Prostate gland (tissue), 2 donors: ENCODE data around the gene RUNX2. TPM values are rescaled to one million over a fixed set of nuclear protein-coding genes. Genes with fewer than 3 reads are reported as not detected.

ENCODE experiments used
- DNase-seq: peaks from one replicate; pipeline ENCODE4 v3.0.0-alpha.2; 2019; ENCODE audit warnings: low spot score
- H3K27ac ChIP-seq, 2 donors: fragments of 200-600 bp; sonication (generic); 2 replicates each; pipeline ENCODE4 v1.5.1; 2017 to 2019
- H3K27me3 ChIP-seq: fragments of 200-600 bp; sonication (generic); replicated peaks from 2 replicates; pipeline ENCODE4 v1.5.1; 2019; ENCODE audit not compliant: insufficient read depth
- H3K36me3 ChIP-seq, 2 donors: fragments of 200-600 bp; sonication (generic); 1 replicate in 1 of 2; 2 replicates in 1 of 2; pipeline versions ENCODE4 v1.5.1 to v1.8.1; 2017 to 2019
- H3K4me1 ChIP-seq: fragments of 200-600 bp; sonication (generic); replicated peaks from 2 replicates; pipeline ENCODE4 v1.5.1; 2019
- H3K4me3 ChIP-seq, 2 donors: fragments of 200-600 bp; sonication (generic); 2 replicates each; pipeline ENCODE4 v1.5.1; 2017 to 2019
- H3K9me3 ChIP-seq: fragments of 200-600 bp; sonication (generic); 2 replicates; pipeline ENCODE4 v1.5.1; 2017
- POLR2A ChIP-seq: fragments of 450-650 bp; IDR thresholded peaks from one replicate; pipeline ENCODE4 v1.6.1; 2016; ENCODE audit warnings: antibody characterized with exemption, mild to moderate bottlenecking
- POLR2AphosphoS5 ChIP-seq: sonication (generic); formaldehyde crosslinking; IDR thresholded peaks from one replicate; pipeline ENCODE4 v1.6.1; 2017; ENCODE audit warnings: antibody characterized with exemption
- WGBS: methylation state at CpG from one replicate; pipeline ENCODE4 v1.1.5; 2018; 5-methylcytosine and 5-hydroxymethylcytosine counted together
- intact Hi-C: fragments of 100-400 bp; cut with DNase I; formaldehyde crosslinking; loops from one replicate; pipeline ENCODE4 v1.14.2; 2022
- total RNA-seq, 2 donors: library from RNA; depleted of rRNA; stranded (reverse); fragments of >200 nt; gene quantifications; one replicate each; pipeline ENCODE4 v1.1.0, GENCODE V29; 2016
- TF ChIP-seq, protein P1 (sequence below), 4 experiments: fragments of 200-600 bp in 2 of 4; fragments of 450-650 bp in 2 of 4; sonication (generic) in 2 of 4; IDR thresholded peaks; 1 replicate in 3 of 4; 2 replicates in 1 of 4; pipeline ENCODE4 v1.5.1; 2016 to 2019; ENCODE audit warnings: antibody characterized with exemption in 4 of 4, mild to moderate bottlenecking in 2 of 4, moderate library complexity in 2 of 4

RUNX2 gene
- total RNA-seq, 2 donors from 2014 or later, result 9.2 to 10.7 TPM

DNA sequence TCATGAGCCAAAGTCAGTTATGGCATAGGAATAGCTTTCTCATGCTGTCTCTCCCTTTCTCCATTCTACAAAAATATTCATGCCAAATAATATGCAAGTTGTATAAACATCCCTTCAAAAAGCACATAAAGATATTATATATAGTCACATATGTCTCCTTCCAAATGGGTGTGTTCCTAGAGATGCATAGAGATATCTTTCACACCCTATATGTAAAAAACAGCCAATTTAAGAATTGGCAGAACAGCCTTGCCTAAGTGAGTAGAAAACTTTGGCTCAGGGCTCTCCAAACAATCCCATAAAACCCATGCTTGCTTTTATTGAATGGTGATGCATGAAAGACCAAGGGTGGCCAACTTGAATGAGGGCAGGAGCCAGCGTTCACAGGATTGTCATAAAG lies 324.3 kb downstream of the RUNX2 start:
- no peaks in the 10 kb centered on the region for H3K27me3 ChIP-seq
- TF ChIP-seq POLR2A, result no peak
- TF ChIP-seq, protein P1, sequence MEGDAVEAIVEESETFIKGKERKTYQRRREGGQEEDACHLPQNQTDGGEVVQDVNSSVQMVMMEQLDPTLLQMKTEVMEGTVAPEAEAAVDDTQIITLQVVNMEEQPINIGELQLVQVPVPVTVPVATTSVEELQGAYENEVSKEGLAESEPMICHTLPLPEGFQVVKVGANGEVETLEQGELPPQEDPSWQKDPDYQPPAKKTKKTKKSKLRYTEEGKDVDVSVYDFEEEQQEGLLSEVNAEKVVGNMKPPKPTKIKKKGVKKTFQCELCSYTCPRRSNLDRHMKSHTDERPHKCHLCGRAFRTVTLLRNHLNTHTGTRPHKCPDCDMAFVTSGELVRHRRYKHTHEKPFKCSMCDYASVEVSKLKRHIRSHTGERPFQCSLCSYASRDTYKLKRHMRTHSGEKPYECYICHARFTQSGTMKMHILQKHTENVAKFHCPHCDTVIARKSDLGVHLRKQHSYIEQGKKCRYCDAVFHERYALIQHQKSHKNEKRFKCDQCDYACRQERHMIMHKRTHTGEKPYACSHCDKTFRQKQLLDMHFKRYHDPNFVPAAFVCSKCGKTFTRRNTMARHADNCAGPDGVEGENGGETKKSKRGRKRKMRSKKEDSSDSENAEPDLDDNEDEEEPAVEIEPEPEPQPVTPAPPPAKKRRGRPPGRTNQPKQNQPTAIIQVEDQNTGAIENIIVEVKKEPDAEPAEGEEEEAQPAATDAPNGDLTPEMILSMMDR (IDR thresholded peaks at IDR 0.05), result no peak
- TF ChIP-seq POLR2AphosphoS5, result no peak
- no peak overlapping the region for H3K27ac ChIP-seq
- 27% methylated on average over 1 of the region's 1 CpG for WGBS
- intact Hi-C loops, result no loop called here
- H3K9me3 ChIP-seq, result no peaks in the 10 kb centered on the region
- no peak for DNase-seq
- H3K4me3 ChIP-seq, result no peak overlapping the region
- no peaks in the 10 kb centered on the region for H3K4me1 ChIP-seq
- no peaks in the 10 kb centered on the region for H3K36me3 ChIP-seq

DNA sequence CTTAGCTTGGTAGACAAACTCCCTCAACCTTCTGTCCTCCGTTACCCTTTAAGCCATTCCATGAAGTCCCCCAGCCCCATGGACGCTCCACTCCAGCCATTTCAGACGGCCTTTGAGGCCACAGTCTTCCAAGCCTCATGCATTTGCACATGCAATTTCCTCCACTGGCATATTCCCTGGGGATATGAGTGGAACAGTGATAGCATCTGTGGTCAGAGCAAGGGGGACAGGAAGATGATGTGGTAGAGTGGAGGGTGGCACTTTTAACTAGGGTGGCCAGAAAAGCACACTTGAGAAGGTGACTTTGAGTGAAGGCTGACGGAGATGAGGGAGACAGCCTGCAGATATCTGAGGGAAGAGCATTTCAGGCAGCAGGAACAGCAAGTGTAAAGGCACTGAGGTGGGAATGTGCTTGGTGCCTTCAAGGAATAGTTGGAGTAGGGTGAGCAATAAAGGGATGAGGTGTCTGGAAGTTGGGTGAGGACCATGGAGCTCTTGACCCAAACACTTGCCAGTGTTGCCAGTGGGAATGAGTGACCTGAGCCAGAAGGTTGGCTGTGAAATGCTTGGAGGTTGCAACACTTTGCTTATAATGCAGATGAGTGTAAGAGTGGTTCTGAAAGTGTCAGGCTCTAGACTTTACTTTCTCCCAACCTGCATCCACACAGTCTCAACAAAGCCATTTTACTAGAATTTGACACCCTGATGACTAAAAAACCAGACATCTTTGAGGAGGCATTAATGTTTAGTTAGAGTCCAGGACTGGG lies 325.2 kb downstream of the RUNX2 start:
- DNase-seq, result no peak
- 93% methylated on average over 4 of the region's 4 CpGs for WGBS
- intact Hi-C loops, result no loop called here
- no peaks in the 10 kb centered on the region for H3K9me3 ChIP-seq
- no peaks in the 10 kb centered on the region for H3K36me3 ChIP-seq
- H3K4me3 ChIP-seq, result no peak overlapping the region
- TF ChIP-seq, protein P1 (IDR thresholded peaks at IDR 0.05), result no peak
- no peaks in the 10 kb centered on the region for H3K4me1 ChIP-seq
- no peaks in the 10 kb centered on the region for H3K27me3 ChIP-seq
- no peak overlapping the region for H3K27ac ChIP-seq

DNA sequence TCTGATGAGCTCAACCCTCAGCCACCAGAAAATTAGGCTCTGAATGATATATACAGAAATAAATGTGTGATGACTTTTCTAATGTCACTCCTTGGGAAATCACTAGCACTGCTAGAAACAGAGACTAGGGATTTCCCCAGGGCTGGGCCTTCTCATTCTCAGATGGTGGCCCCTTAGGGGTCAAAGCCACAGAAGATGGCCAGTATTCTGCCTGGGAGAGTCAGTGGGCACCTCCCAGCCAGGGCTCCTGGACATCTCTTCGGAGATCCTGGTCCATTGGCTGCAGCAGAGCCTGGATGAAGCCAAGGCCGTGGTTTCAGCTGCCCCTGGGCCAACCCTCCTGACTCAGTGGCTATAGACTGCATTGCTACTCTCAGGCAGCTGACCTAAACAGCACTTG lies 326.5 kb downstream of the RUNX2 start:
- TF ChIP-seq, protein P1 (IDR thresholded peaks at IDR 0.05), result no peak
- TF ChIP-seq POLR2AphosphoS5, result no peak
- TF ChIP-seq POLR2A, result no peak
- no peak overlapping the region for H3K4me3 ChIP-seq
- no peaks in the 10 kb centered on the region for H3K4me1 ChIP-seq
- H3K27ac ChIP-seq, result no peak overlapping the region
- no peaks in the 10 kb centered on the region for H3K9me3 ChIP-seq
- no peaks in the 10 kb centered on the region for H3K36me3 ChIP-seq
- 94% methylated on average over 2 of the region's 2 CpGs for WGBS
- no peaks in the 10 kb centered on the region for H3K27me3 ChIP-seq
- DNase-seq, result no peak
- intact Hi-C loops, result no loop called here

DNA sequence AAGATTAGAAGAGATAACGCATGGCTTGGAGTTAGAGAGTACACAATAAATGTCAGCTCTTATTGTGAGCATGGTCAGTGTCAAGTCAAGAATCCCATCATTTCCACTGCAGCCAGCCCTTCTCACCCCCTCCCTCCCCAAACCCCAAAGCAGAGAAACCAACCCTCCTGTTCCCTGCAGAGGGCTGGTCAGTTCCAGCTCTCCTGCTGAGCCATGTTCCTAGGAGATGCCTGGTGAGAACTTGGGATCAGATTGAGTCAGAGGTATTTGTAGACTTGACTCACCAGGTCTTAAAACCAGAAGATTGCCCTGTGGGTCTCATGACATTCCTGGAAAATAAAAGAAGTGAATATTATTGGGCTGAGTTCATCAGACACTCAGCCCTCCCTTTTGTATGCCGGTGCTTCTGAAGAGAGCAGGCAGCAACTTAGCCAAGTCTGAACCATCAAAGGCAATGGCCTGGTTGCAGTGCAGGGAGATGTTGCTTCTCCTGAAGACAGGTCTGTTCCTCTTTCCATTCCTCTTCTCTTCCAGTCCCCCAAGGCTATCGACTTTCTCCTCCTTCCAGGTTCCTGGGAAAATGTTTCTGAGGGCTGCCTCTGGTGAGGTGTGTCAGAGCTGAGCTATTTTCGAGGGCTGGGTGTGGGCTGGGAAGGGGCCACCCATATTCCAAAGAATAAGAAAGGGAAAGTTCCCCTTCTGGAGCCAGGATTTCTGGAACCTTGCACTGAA lies 327.8 kb downstream of the RUNX2 start:
- Histone ChIP-seq H3K4me1 (no peaks in the 10 kb centered on the region), H3K36me3 (no peaks in the 10 kb centered on the region), H3K4me3 (no peak overlapping the region), H3K27ac (no peak overlapping the region), H3K27me3 (no peaks in the 10 kb centered on the region), H3K9me3 (no peaks in the 10 kb centered on the region)
- intact Hi-C loops, result no loop called here
- TF ChIP-seq, protein P1 (IDR thresholded peaks at IDR 0.05), result no peak
- TF ChIP-seq POLR2A (no peak), POLR2AphosphoS5 (no peak)
- WGBS, result 63% methylated on average over 4 of the region's 4 CpGs
- DNase-seq, result no peak

DNA sequence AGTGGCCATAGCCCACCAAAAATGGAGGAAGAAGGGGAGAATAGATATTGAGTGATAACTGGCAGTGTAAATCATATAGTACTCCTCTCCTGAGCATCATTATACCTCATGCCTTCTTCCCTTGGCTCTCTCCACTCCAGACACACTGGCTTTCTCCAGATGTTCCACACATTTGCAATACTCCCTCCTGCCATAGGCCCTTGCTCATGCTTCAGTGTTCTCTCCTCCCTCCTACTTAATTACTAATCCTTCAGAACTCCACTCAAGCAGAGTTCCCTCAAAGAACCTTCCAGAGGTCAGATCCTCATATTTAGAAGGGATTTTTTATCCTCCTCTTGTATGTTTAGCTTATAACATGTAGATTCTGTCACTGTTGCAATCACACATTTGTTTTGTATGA lies 329.1 kb downstream of the RUNX2 start:
- Histone ChIP-seq H3K27ac (no peak overlapping the region), H3K4me1 (no peaks in the 10 kb centered on the region), H3K36me3 (no peaks in the 10 kb centered on the region), H3K4me3 (no peak overlapping the region), H3K27me3 (no peaks in the 10 kb centered on the region), H3K9me3 (no peaks in the 10 kb centered on the region)
- TF ChIP-seq POLR2AphosphoS5 (no peak), POLR2A (no peak)
- TF ChIP-seq, protein P1 (IDR thresholded peaks at IDR 0.05), result no peak
- intact Hi-C loops, result no loop called here
- no peak for DNase-seq
